Testis (tissue), 2 donors: ENCODE data around the gene NUP98.

Experiments
- CTCF ChIP-seq, 3 experiments: fragments of 450-650 bp in 2 of 3; fragments of 200-600 bp in 1 of 3; sonication (generic) in 1 of 3; IDR thresholded peaks; one replicate each; pipeline ENCODE4 v1.5.1; 2016 to 2019; ENCODE audit warnings: antibody characterized with exemption in 3 of 3, mild to moderate bottlenecking in 2 of 3, moderate library complexity in 1 of 3
- POLR2A ChIP-seq: fragments of 450-650 bp; IDR thresholded peaks from one replicate; pipeline ENCODE4 v1.6.1; 2017; ENCODE audit warnings: antibody characterized with exemption, mild to moderate bottlenecking, moderate library complexity

- TF ChIP-seq CTCF (IDR thresholded peaks at IDR 0.05) = no peak
- no peak for TF ChIP-seq POLR2A
Measured at GRCh38 chr11:3660960-3661359, 136.4 kb downstream of the NUP98 start.
